GM12878 (cell line): Measurements from ENCODE around the gene ZNF692. TPM values are rescaled to one million over a fixed set of nuclear protein-coding genes. Genes with fewer than 3 reads are reported as not detected.

Experiments
- ASH2L ChIP-seq: fragments of 300-600, 200-600 bp; sonication (generic); IDR thresholded peaks from 2 replicates; pipeline ENCODE4 v1.6.1; 2017; ENCODE audit warnings: low read depth, mild to moderate bottlenecking, borderline replicate concordance
- CEBPB ChIP-seq, 2 experiments: fragments of 150-350 bp in 1 of 2; IDR thresholded peaks; 2 replicates each; pipeline ENCODE4 v1.6.1; 2012 to 2014; ENCODE audit warnings: low read depth in 2 of 2, low read length in 2 of 2, borderline replicate concordance in 1 of 2, inconsistent platforms in 1 of 2
- ETV6 ChIP-seq, 2 experiments: fragments of 450-650 bp in 1 of 2; IDR thresholded peaks in 1 of 2; conservative IDR thresholded peaks in 1 of 2; 2 replicates each; pipeline ENCODE4 v1.6.1; 2014; ENCODE audit warnings: antibody characterized with exemption in 1 of 2, borderline replicate concordance in 1 of 2, low read depth in 1 of 2, mild to moderate bottlenecking in 1 of 2, moderate library complexity in 1 of 2
- HDAC2 ChIP-seq: fragments of 200-600 bp; sonication (generic); IDR thresholded peaks from 2 replicates; pipeline ENCODE4 v1.6.1; 2017
- HDAC6 ChIP-seq: fragments of 200-600 bp; sonication (generic); IDR thresholded peaks from one replicate; pipeline ENCODE4 v1.8.0; 2017; ENCODE audit warnings: antibody characterized with exemption; ENCODE audit not compliant: unreplicated experiment
- MEF2B ChIP-seq: fragments of 450-650 bp; IDR thresholded peaks from 2 replicates; pipeline ENCODE4 v1.6.1; 2018; ENCODE audit warnings: mild to moderate bottlenecking, moderate library complexity; ENCODE audit not compliant: partially characterized antibody, poor library complexity, severe bottlenecking
- PAX8 ChIP-seq: fragments of 450-650 bp; IDR thresholded peaks from 2 replicates; pipeline ENCODE4 v1.6.1; 2017; ENCODE audit warnings: mild to moderate bottlenecking, moderate library complexity
- SMAD5 ChIP-seq: IDR thresholded peaks from 2 replicates; pipeline ENCODE4 v1.6.1; 2016; ENCODE audit warnings: antibody characterized with exemption, low read depth
- SMARCA5 ChIP-seq: fragments of 450-650 bp; IDR thresholded peaks from 2 replicates; pipeline ENCODE4 v1.6.1; 2017; ENCODE audit warnings: mild to moderate bottlenecking
- SP1 ChIP-seq: IDR thresholded peaks from one replicate; pipeline ENCODE4 v1.6.1; 2011; ENCODE audit warnings: low read depth, low read length
- SRF ChIP-seq, 2 experiments: IDR thresholded peaks; 2 replicates each; pipeline ENCODE4 v1.6.1; 2011; ENCODE audit warnings: low read depth in 2 of 2, low read length in 2 of 2, mild to moderate bottlenecking in 1 of 2, moderate library complexity in 1 of 2
- ZNF207 ChIP-seq: fragments of 450-650 bp; IDR thresholded peaks from 2 replicates; pipeline ENCODE4 v1.6.1; 2014; ENCODE audit warnings: antibody characterized with exemption, mild to moderate bottlenecking, borderline replicate concordance
- ZNF592 ChIP-seq: fragments of 450-650 bp; IDR thresholded peaks from 2 replicates; pipeline ENCODE4 v1.6.1; 2017; ENCODE audit warnings: mild to moderate bottlenecking, moderate library complexity
- ZNF622 ChIP-seq: fragments of 450-650 bp; IDR thresholded peaks from 2 replicates; pipeline ENCODE4 v1.6.1; 2017; ENCODE audit warnings: mild to moderate bottlenecking, inconsistent platforms
- polyA plus RNA-seq, 11 experiments: library from polyadenylated mRNA; depleted of rRNA in 4 of 11; unstranded in 6 of 11; stranded (reverse) in 5 of 11; fragments of >200 nt; fragmentation: Nextera tagmentation in 4 of 11; fragmentation: Illumina TruSeq in 1 of 11; extraction: Ambion mirVana in 4 of 11; extraction: Trizol in 1 of 11; gene quantifications; 1 replicate in 1 of 11; 2 replicates in 10 of 11; pipeline versions ENCODE4 v1.2.1 to v1.2.3, GENCODE V29; 2011 to 2016; ENCODE audit warnings: inconsistent platforms in 2 of 11, missing spikeins in 2 of 11, low read depth in 1 of 11
- total RNA-seq, 4 experiments: library from RNA; depleted of rRNA in 3 of 4; stranded (reverse); fragments of >200 nt in 3 of 4; fragmentation: Illumina TruSeq in 1 of 4; extraction: Trizol in 1 of 4; gene quantifications; 2 replicates each; pipeline versions ENCODE4 v1.2.1 to v1.2.3, GENCODE V29; 2013 to 2021
- TF ChIP-seq, protein P1 (sequence below): IDR thresholded peaks from 2 replicates; pipeline ENCODE4 v1.6.1; 2012; ENCODE audit warnings: low read length, inconsistent platforms
- TF ChIP-seq, protein P2 (sequence below): IDR thresholded peaks from 2 replicates; pipeline ENCODE4 v1.6.1; 2012; ENCODE audit warnings: low read depth, low read length, improper control_type of control experiment
- TF ChIP-seq, protein P3 (sequence below): fragments of 450-650 bp; conservative IDR thresholded peaks from 2 replicates; pipeline ENCODE4 v1.6.1; 2017; ENCODE audit warnings: mild to moderate bottlenecking, moderate library complexity

ZNF692 gene
- total and polyA plus RNA-seq, 10 of the 15 experiments (the other 5 are each of a cell fraction or from before 2014, with no cell fraction given) = 5.3 to 76.6 (median 36.9) TPM

- TF ChIP-seq, protein P1, sequence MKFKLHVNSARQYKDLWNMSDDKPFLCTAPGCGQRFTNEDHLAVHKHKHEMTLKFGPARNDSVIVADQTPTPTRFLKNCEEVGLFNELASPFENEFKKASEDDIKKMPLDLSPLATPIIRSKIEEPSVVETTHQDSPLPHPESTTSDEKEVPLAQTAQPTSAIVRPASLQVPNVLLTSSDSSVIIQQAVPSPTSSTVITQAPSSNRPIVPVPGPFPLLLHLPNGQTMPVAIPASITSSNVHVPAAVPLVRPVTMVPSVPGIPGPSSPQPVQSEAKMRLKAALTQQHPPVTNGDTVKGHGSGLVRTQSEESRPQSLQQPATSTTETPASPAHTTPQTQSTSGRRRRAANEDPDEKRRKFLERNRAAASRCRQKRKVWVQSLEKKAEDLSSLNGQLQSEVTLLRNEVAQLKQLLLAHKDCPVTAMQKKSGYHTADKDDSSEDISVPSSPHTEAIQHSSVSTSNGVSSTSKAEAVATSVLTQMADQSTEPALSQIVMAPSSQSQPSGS = no peak
- no peak for TF ChIP-seq PAX8
- no peak for TF ChIP-seq MEF2B
- no peak for TF ChIP-seq ETV6 (conservative IDR thresholded peaks at IDR 0.05 in 1 of 2, IDR thresholded peaks at IDR 0.05 in 1 of 2; ENCODE audit: borderline replicate concordance in 1 of 2, low read depth in 1 of 2)
- TF ChIP-seq SP1 = peak; percentile 3
- peak; percentile 97 for TF ChIP-seq ZNF207
- TF ChIP-seq, protein P2, sequence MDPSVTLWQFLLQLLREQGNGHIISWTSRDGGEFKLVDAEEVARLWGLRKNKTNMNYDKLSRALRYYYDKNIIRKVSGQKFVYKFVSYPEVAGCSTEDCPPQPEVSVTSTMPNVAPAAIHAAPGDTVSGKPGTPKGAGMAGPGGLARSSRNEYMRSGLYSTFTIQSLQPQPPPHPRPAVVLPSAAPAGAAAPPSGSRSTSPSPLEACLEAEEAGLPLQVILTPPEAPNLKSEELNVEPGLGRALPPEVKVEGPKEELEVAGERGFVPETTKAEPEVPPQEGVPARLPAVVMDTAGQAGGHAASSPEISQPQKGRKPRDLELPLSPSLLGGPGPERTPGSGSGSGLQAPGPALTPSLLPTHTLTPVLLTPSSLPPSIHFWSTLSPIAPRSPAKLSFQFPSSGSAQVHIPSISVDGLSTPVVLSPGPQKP = no peak; the same call in 1 of the 2 replicates
- peak; percentile 100 for TF ChIP-seq SMARCA5
- 0 out of 4 replicates have a peak, but pooled peaks of 1 of the 2 experiments have one; percentile 3 for TF ChIP-seq SRF (IDR thresholded peaks at IDR 0.05; ENCODE audit: low read depth in 2 of 2, low read length in 2 of 2)
- TF ChIP-seq SMAD5 = no peak
- TF ChIP-seq CEBPB (IDR thresholded peaks at IDR 0.05; ENCODE audit: borderline replicate concordance in 1 of 2, low read depth in 2 of 2, low read length in 2 of 2) = no peak
- TF ChIP-seq, protein P3, sequence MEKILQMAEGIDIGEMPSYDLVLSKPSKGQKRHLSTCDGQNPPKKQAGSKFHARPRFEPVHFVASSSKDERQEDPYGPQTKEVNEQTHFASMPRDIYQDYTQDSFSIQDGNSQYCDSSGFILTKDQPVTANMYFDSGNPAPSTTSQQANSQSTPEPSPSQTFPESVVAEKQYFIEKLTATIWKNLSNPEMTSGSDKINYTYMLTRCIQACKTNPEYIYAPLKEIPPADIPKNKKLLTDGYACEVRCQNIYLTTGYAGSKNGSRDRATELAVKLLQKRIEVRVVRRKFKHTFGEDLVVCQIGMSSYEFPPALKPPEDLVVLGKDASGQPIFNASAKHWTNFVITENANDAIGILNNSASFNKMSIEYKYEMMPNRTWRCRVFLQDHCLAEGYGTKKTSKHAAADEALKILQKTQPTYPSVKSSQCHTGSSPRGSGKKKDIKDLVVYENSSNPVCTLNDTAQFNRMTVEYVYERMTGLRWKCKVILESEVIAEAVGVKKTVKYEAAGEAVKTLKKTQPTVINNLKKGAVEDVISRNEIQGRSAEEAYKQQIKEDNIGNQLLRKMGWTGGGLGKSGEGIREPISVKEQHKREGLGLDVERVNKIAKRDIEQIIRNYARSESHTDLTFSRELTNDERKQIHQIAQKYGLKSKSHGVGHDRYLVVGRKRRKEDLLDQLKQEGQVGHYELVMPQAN = peak; percentile 69
- TF ChIP-seq HDAC2 = no peak
- no peak for TF ChIP-seq HDAC6
- no peak for TF ChIP-seq ZNF592
- TF ChIP-seq ASH2L = no peak
- TF ChIP-seq ZNF622 = no peak
Measured at GRCh38 chr1:248906009-248906752, 47.3 kb upstream of the ZNF692 start, which contains the start of gene PGBD2 (continued).
